ENCODE data around the gene IGFBP4.
"Not testable (repeated sequence)": the region's sequence is repeated elsewhere in the genome, so short reads cannot be mapped to it uniquely, and the experiment has no call there.

IGFBP4 gene

DNA sequence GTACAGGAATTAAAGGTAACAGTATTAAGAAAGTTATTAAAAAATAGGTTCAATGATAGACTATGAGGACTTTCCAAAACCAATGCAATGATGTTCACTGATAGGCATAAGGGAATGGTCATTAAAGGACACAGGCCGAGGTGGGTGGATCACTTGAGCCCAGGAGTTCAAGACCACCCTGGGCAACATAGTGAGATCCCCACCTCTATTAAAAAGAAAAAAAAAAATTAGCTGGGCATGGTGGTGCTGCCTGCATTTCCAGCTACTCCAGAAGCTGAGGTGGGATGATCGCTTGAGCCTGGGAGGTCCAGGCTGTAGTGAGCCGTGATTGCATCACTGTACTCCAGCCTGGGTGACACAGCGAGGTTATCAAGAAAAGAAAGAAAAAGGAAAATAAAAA, 31.4 kb upstream of the IGFBP4 start:
- Histone ChIP-seq H3K27me3 (replicated peaks in 2 of 5; ENCODE audit: control insufficient read depth in 4 of 5, insufficient read depth in 5 of 5, low read length in 4 of 5) (no peaks in the 10 kb centered on the region), H3K9me3 (ENCODE audit: control extremely low read depth in 1 of 5, control insufficient read depth in 4 of 5, insufficient read depth in 2 of 5, low read depth in 1 of 5, low read length in 4 of 5) (no peaks in the 10 kb centered on the region), H3K4me1 (ENCODE audit: control extremely low read depth in 1 of 4, control insufficient read depth in 4 of 4, insufficient read depth in 4 of 4, low read length in 3 of 4) (peaks cover 2 to 14% (median 9%) of the 10 kb centered on the region in 4 experiments), H3K4me3 (ENCODE audit: control insufficient read depth in 1 of 7, extremely low read depth in 1 of 7, insufficient read depth in 4 of 7, low read depth in 2 of 7, low read length in 6 of 7) (no peak overlapping the region), H3K27ac (ENCODE audit: insufficient read depth in 1 of 2, low read depth in 1 of 2, low read length in 2 of 2, poor library complexity in 1 of 2, severe bottlenecking in 2 of 2) (no peak overlapping the region), H3K36me3 (ENCODE audit: control insufficient read depth in 4 of 4, insufficient read depth in 4 of 4, low read length in 3 of 4) (peaks cover 2 to 73% (median 17%) of the 10 kb centered on the region in 4 experiments)
- ChIA-PET POLR2A (no interaction called here), CTCF (interaction anchor here (0.8 to 8.2 kb wide), 8 partner anchors 12 to 148 kb away, joined by 3 to 51 read pairs (median 6); no protein-coding TSS in a partner anchor)
- 100% methylated on average over 3 of the region's 4 CpGs for WGBS (ENCODE audit: insufficient coverage)
- DNase-seq: no peak

DNA sequence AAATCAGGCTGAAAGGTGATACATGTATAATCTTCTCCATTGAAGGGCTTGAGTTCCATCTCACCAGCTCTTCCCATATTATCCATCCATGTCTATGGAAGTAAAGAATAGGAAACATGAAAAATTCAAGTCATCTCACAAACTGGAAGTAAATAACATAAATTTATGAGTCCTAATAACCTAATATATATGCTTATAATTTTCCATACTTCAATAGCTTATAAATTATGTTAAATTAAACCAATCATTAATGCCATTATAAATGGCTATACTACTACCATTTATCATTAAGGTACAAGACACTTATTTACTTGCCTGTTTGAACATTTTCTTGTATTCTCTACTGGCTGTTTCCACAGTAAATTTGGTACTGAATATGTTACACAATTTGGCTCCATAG, 30.4 kb upstream of the IGFBP4 start:
- H3K9me3 ChIP-seq (ENCODE audit: control extremely low read depth in 1 of 5, control insufficient read depth in 4 of 5, insufficient read depth in 2 of 5, low read depth in 1 of 5, low read length in 4 of 5): no peaks in the 10 kb centered on the region
- H3K4me3 ChIP-seq (ENCODE audit: control insufficient read depth in 1 of 7, extremely low read depth in 1 of 7, insufficient read depth in 4 of 7, low read depth in 2 of 7, low read length in 6 of 7): no peak overlapping the region
- peaks cover 5 to 21% (median 14%) of the 10 kb centered on the region in 4 experiments for H3K4me1 ChIP-seq (ENCODE audit: control extremely low read depth in 1 of 4, control insufficient read depth in 4 of 4, insufficient read depth in 4 of 4, low read length in 3 of 4)
- POLR2A ChIA-PET: no interaction called here
- H3K27ac ChIP-seq (ENCODE audit: insufficient read depth in 1 of 2, low read depth in 1 of 2, low read length in 2 of 2, poor library complexity in 1 of 2, severe bottlenecking in 2 of 2): no peak overlapping the region
- H3K36me3 ChIP-seq (ENCODE audit: control insufficient read depth in 4 of 4, insufficient read depth in 4 of 4, low read length in 3 of 4): peaks cover 2 to 64% (median 16%) of the 10 kb centered on the region in 4 experiments
- no peaks in the 10 kb centered on the region for H3K27me3 ChIP-seq (replicated peaks in 2 of 5; ENCODE audit: control insufficient read depth in 4 of 5, insufficient read depth in 5 of 5, low read length in 4 of 5)
- DNase-seq: no peak
- CTCF ChIA-PET: interaction anchor here (0.8 to 8.2 kb wide), 8 partner anchors 13 to 147 kb away, joined by 3 to 51 read pairs (median 6); no protein-coding TSS in a partner anchor

DNA sequence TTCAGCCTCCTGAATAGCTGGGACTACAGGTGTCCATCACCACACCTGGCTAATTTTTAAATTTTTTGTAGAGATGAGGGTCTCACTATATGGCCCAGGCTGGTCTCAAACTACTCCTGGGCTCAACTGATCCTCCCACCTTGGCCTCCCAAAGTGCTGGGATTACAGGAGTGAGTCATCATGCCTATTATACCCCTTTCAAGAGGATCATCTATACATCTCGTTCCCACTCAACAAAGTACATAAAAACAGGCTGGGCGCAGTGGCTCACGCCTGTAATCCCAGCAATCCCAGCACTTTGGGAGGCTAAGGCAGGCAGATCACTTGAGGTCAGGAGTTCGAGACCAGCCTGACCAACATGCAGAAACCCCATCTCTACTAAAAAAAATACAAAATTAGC, 28.9 kb upstream of the IGFBP4 start:
- H3K4me1 ChIP-seq (ENCODE audit: control extremely low read depth in 1 of 4, control insufficient read depth in 4 of 4, insufficient read depth in 4 of 4, low read length in 3 of 4): peaks cover 9 to 33% (median 22%) of the 10 kb centered on the region in 4 experiments
- H3K27me3 ChIP-seq (replicated peaks in 2 of 5; ENCODE audit: control insufficient read depth in 4 of 5, insufficient read depth in 5 of 5, low read length in 4 of 5); H3K27ac ChIP-seq (ENCODE audit: insufficient read depth in 1 of 2, low read depth in 1 of 2, low read length in 2 of 2, poor library complexity in 1 of 2, severe bottlenecking in 2 of 2); POLR2A ChIA-PET; H3K9me3 ChIP-seq (ENCODE audit: control extremely low read depth in 1 of 5, control insufficient read depth in 4 of 5, insufficient read depth in 2 of 5, low read depth in 1 of 5, low read length in 4 of 5); DNase-seq; H3K4me3 ChIP-seq (ENCODE audit: control insufficient read depth in 1 of 7, extremely low read depth in 1 of 7, insufficient read depth in 4 of 7, low read depth in 2 of 7, low read length in 6 of 7): not testable (repeated sequence)
- WGBS (ENCODE audit: insufficient coverage): 100% methylated on average over 3 of the region's 4 CpGs
- CTCF ChIA-PET: interaction anchor here (0.9 to 8.2 kb wide), 8 partner anchors 10 to 212 kb away, joined by 3 to 51 read pairs (median 6); partner anchors contain the start of gene CCR7
- H3K36me3 ChIP-seq (ENCODE audit: control insufficient read depth in 4 of 4, insufficient read depth in 4 of 4, low read length in 3 of 4): peaks cover 2 to 54% (median 14%) of the 10 kb centered on the region in 4 experiments

DNA sequence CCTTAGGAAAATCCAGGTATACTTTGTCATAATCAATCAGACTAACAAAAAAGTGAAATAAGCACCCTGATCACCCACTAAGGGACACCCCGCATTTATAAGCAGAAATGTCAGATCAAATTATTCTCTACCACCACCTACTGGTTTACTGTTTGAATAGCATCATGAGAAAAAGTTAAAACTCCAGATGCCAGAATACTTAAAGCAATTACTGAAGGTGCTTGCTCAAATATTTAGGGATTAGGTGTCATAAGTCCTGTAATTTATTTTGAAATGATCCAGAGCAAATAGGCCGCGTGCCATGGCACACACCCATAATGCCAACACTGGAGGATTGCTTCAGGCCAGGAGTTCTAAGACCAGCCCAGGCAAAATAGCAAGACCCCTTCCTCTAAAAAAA, 27.9 kb upstream of the IGFBP4 start:
- peak overlapping the region in 1 of 7 experiments; percentile 100 for H3K4me3 ChIP-seq (ENCODE audit: control insufficient read depth in 1 of 7, extremely low read depth in 1 of 7, insufficient read depth in 4 of 7, low read depth in 2 of 7, low read length in 6 of 7)
- ChIA-PET CTCF (interaction anchor here (0.6 to 8.2 kb wide), 19 partner anchors 12 to 1931 kb away, joined by 3 to 51 read pairs (median 5); partner anchors contain the start of gene CCR7), POLR2A (no interaction called here)
- H3K27me3 ChIP-seq (replicated peaks in 2 of 5; ENCODE audit: control insufficient read depth in 4 of 5, insufficient read depth in 5 of 5, low read length in 4 of 5): no peaks in the 10 kb centered on the region
- H3K9me3 ChIP-seq (ENCODE audit: control extremely low read depth in 1 of 5, control insufficient read depth in 4 of 5, insufficient read depth in 2 of 5, low read depth in 1 of 5, low read length in 4 of 5): no peaks in the 10 kb centered on the region
- peak; percentile 51 to 70 (median 68) for DNase-seq
- no CpG with 5 or more reads among the region's 3 CpGs for WGBS (ENCODE audit: insufficient coverage)
- peaks cover 2 to 45% (median 8%) of the 10 kb centered on the region in 4 experiments for H3K36me3 ChIP-seq (ENCODE audit: control insufficient read depth in 4 of 4, insufficient read depth in 4 of 4, low read length in 3 of 4)
- peaks cover 12 to 42% (median 30%) of the 10 kb centered on the region in 4 experiments for H3K4me1 ChIP-seq (ENCODE audit: control extremely low read depth in 1 of 4, control insufficient read depth in 4 of 4, insufficient read depth in 4 of 4, low read length in 3 of 4)
- no peak overlapping the region for H3K27ac ChIP-seq (ENCODE audit: insufficient read depth in 1 of 2, low read depth in 1 of 2, low read length in 2 of 2, poor library complexity in 1 of 2, severe bottlenecking in 2 of 2)

DNA sequence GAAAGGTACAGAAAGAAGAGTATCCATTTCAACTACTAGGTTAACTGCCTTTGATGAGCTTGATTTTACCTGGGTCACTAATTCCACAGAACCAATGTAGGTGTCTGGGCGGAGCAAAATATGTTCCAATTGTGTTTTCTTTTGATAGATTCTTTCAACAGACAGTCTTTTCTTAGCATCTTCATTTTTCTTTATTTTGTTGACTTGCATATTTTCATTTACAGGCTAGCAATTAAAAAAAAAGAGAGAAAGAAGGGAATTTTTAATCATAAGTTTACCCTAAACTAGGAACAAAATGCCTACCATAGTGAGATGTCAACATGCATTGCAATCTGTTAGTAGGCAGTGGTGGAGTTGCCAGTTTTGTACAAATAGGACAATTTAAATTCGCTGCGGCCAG, 26.6 kb upstream of the IGFBP4 start:
- Histone ChIP-seq H3K36me3 (ENCODE audit: control insufficient read depth in 4 of 4, insufficient read depth in 4 of 4, low read length in 3 of 4) (peaks cover 0 to 32% (median 3%) of the 10 kb centered on the region in 4 experiments), H3K4me3 (ENCODE audit: control insufficient read depth in 1 of 7, extremely low read depth in 1 of 7, insufficient read depth in 4 of 7, low read depth in 2 of 7, low read length in 6 of 7) (peak overlapping the region in 6 of 7 experiments; percentile 85 to 100 (median 94)), H3K27ac (ENCODE audit: insufficient read depth in 1 of 2, low read depth in 1 of 2, low read length in 2 of 2, poor library complexity in 1 of 2, severe bottlenecking in 2 of 2) (peak overlapping the region in 1 of 2 experiments; percentile 76), H3K9me3 (ENCODE audit: control extremely low read depth in 1 of 5, control insufficient read depth in 4 of 5, insufficient read depth in 2 of 5, low read depth in 1 of 5, low read length in 4 of 5) (no peaks in the 10 kb centered on the region), H3K4me1 (ENCODE audit: control extremely low read depth in 1 of 4, control insufficient read depth in 4 of 4, insufficient read depth in 4 of 4, low read length in 3 of 4) (peaks cover 12 to 42% (median 30%) of the 10 kb centered on the region in 4 experiments), H3K27me3 (replicated peaks in 2 of 5; ENCODE audit: control insufficient read depth in 4 of 5, insufficient read depth in 5 of 5, low read length in 4 of 5) (no peaks in the 10 kb centered on the region)
- CTCF ChIA-PET: interaction anchor here (1.0 to 8.2 kb wide), 17 partner anchors 9 to 143 kb away, joined by 3 to 51 read pairs (median 5); no protein-coding TSS in a partner anchor
- DNase-seq: no peak
- 36% methylated on average over 2 of the region's 3 CpGs for WGBS (ENCODE audit: insufficient coverage)
- POLR2A ChIA-PET: interaction anchor here (0.6 kb wide), 1 partner anchor 22 kb away, joined by 3 read pairs; no protein-coding TSS in a partner anchor

DNA sequence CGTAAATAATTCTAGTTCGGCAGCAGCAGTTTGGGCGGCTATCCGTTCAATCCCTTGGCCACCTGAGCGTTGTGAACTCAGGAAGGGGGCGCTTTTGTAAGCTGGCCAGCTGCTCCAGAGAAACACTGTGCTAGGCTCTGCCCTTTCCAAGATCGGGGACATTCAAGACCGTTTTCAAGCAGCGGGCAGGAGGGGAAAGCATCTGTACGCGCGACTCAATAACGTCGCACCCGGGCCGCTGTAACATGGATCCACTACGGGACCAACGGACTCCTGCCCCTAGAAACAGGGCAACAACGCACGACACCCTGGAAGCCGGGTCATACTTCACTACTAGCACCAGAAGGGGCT, 26.0 kb upstream of the IGFBP4 start:
- DNase-seq: peak in 2 of 3 donors; percentile 34 to 45
- H3K4me3 ChIP-seq (ENCODE audit: control insufficient read depth in 1 of 7, extremely low read depth in 1 of 7, insufficient read depth in 4 of 7, low read depth in 2 of 7, low read length in 6 of 7): peak overlapping the region; percentile 85 to 100 (median 94)
- no peaks in the 10 kb centered on the region for H3K27me3 ChIP-seq (replicated peaks in 2 of 5; ENCODE audit: control insufficient read depth in 4 of 5, insufficient read depth in 5 of 5, low read length in 4 of 5)
- ChIA-PET CTCF (interaction anchor here (0.9 to 8.2 kb wide), 17 partner anchors 8 to 143 kb away, joined by 3 to 51 read pairs (median 3); partner anchors contain the start of gene RARA), POLR2A (interaction anchor here (1.2 kb wide), 1 partner anchor 54 kb away, joined by 3 read pairs; no protein-coding TSS in a partner anchor)
- peaks cover 12 to 42% (median 30%) of the 10 kb centered on the region in 4 experiments for H3K4me1 ChIP-seq (ENCODE audit: control extremely low read depth in 1 of 4, control insufficient read depth in 4 of 4, insufficient read depth in 4 of 4, low read length in 3 of 4)
- H3K36me3 ChIP-seq (ENCODE audit: control insufficient read depth in 4 of 4, insufficient read depth in 4 of 4, low read length in 3 of 4): peaks cover 0 to 26% (median under 1%) of the 10 kb centered on the region in 4 experiments
- no peaks in the 10 kb centered on the region for H3K9me3 ChIP-seq (ENCODE audit: control extremely low read depth in 1 of 5, control insufficient read depth in 4 of 5, insufficient read depth in 2 of 5, low read depth in 1 of 5, low read length in 4 of 5)
- H3K27ac ChIP-seq (ENCODE audit: insufficient read depth in 1 of 2, low read depth in 1 of 2, low read length in 2 of 2, poor library complexity in 1 of 2, severe bottlenecking in 2 of 2): peak overlapping the region in 1 of 2 experiments; percentile 76
- WGBS (ENCODE audit: insufficient coverage): under 1% methylated on average over 19 of the region's 21 CpGs
